HG03342 (cell line): ENCODE data around the gene CAPN2.

Experiments
- ATAC-seq: cut with Tn5 transposase; IDR thresholded peaks from one replicate; pipeline ENCODE4 v1.9.1; 2021; ENCODE audit warnings: mild to moderate bottlenecking, moderate library complexity; ENCODE audit not compliant: unreplicated experiment

CAPN2 gene

DNA sequence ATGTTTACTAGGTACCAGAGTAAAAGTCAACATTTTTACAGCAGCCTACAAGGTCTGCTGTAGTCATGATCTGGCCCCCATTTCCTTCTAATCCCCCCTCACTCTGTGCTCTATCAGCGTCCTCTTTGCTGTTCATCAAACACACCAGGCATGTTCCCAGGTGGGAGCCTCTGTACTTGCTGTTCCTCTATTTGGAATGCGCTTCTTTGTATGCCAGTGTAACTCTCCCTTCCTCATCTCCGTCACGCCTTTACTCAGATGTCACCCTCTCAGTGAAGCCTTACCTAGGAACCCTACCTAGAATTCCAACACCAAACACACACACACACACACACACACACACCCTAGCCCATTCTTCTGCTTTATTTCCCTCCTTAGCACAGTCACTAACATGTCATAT is 112.4 kb downstream of the CAPN2 start:
- ATAC-seq: no peak
